EL (cell line): ENCODE results near the gene RNU5B-1.
"Not testable (repeated sequence)": the region's sequence is repeated elsewhere in the genome, so short reads cannot be mapped to it uniquely, and the experiment has no call there.

ENCODE experiments used
- DNase-seq: peaks from one replicate; pipeline ENCODE4 v3.0.0-alpha.2; 2016

RNU5B-1 gene

DNA sequence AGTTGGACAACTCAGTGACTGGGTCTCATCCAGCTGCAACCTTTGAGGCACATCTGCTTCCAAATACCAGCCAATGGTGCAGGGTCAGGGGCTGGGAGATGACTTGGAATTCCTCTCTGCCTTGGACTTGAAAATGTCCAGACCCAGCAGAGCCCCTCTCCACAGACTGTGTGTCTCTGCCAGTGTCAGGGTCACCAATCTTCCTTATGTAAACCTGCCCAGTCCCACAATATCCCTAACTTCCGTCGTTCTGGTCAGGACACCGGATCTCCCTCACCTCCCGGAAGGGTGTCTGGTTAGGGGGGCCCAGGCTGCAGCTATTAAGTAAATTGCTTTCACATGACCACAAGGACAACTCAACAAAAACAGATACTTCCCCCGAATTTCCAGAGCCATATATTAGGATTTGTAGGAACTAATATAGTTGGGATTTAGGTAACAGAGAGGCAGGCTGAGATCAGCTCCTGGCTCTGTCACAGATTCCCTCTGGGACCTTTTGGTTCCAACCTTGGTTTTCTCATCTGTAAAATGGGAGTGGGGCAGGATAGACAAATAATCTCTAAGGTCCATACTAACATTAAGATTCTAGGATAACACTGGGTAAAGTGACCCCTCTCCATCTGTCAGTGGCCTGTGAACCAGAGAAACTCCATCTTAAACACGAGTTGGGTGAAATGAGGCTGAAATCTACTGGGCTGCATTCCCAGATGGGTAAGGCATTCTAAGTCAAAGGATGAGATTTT, 42.5 kb downstream of the RNU5B-1 start:
- no peak for DNase-seq

DNA sequence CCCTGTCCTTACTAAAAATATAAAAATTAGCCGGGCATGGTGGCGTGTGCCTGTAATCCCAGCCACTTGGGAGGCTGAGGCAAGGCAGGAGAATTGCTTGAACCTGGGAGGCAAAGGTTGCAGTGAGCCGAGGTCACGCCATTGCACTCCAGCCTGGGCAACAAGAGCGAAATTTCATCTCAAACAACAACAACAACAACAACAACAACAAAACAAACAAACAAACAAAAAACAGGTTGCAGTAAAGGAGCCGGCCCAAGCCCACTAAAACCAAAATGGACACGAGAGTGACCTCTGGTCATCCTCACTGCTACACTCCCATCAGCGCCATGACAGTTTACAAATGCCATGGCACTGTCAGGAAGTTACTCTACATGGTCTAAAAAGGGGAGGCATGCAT, 43.3 kb downstream of the RNU5B-1 start:
- DNase-seq = not testable (repeated sequence)

DNA sequence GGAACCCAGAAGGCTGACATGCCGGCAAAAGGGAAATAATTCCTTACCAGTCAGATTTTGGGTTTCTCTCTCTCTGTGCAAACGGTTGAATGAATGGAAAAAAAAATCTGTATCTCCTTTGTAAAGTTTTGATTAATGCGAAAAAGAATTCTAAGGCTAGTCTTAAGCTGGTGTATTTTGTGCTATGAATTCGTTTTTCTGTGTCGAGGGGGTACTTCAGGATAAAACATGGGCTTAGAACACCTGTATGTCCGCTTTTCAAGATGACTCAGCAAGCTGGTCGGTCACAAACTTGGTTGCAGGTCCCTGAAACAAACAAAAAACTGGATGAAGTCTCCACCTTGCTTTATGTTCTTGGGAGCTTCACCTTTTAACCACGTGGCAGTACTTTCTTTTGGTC, 44.9 kb downstream of the RNU5B-1 start:
- DNase-seq = no peak

DNA sequence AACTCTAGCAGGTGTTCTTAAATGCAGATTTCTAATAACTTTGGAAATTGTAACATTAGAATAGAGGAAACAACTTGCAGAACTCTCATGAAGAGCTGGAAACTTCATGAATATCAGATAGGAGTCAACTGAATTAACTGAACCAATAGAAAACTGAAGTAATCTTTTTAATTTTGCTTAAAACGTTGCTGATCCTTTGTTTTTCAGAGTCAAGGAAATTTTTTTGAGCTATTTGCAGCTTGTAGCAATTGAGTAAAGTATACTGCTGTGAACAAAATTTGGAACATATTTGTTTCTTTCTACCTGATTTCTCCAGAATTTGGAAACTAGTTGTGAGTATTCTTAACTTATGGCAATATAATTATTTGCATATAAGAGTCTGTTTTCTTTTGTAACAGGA, 47.5 kb downstream of the RNU5B-1 start:
- DNase-seq = not testable (repeated sequence)
